HepG2 (cell line): ENCODE measurements around the gene MAPK7.

Source experiments
- CTCF ChIP-seq: sonication (generic); formaldehyde crosslinking; IDR thresholded peaks from 2 replicates; pipeline ENCODE4 v1.5.0; 2020; ENCODE audit warnings: mild to moderate bottlenecking, missing genetic modification reagents, moderate library complexity
- EZH2 ChIP-seq: conservative IDR thresholded peaks from 2 replicates; pipeline ENCODE4 v1.6.1; 2012; ENCODE audit warnings: mild to moderate bottlenecking, low read depth, low read length, moderate library complexity
- FOXA1 ChIP-seq, 2 experiments: fragments of 450-650 bp in 1 of 2; sonication (generic) in 1 of 2; formaldehyde crosslinking in 1 of 2; IDR thresholded peaks; 2 replicates each; pipeline versions ENCODE4 v1.4.0 to v1.6.1; 2016 to 2020; ENCODE audit warnings: missing genetic modification reagents in 1 of 2
- FOXM1 ChIP-seq: sonication (generic); formaldehyde crosslinking; IDR thresholded peaks from 2 replicates; pipeline ENCODE4 v1.5.0; 2020; ENCODE audit warnings: missing genetic modification reagents
- ISX ChIP-seq: sonication (generic); formaldehyde crosslinking; conservative IDR thresholded peaks from 2 replicates; pipeline ENCODE4 v1.5.0; 2020; ENCODE audit warnings: missing genetic modification reagents
- NFE2L2 ChIP-seq: fragments of 150-350 bp; IDR thresholded peaks from 2 replicates; pipeline ENCODE4 v1.6.1; 2014; ENCODE audit warnings: low read length
- PHF8 ChIP-seq: sonication (generic); formaldehyde crosslinking; IDR thresholded peaks from 2 replicates; pipeline ENCODE4 v1.5.0; 2020; ENCODE audit warnings: missing genetic modification reagents
- SP1 ChIP-seq, 2 experiments: fragments of 450-650 bp in 1 of 2; sonication (generic) in 1 of 2; formaldehyde crosslinking in 1 of 2; IDR thresholded peaks; 2 replicates each; pipeline versions ENCODE4 v1.4.0 to v1.6.1; 2016 to 2020; ENCODE audit warnings: missing genetic modification reagents in 1 of 2
- ZNF577 ChIP-seq: sonication (generic); formaldehyde crosslinking; IDR thresholded peaks from 2 replicates; pipeline ENCODE4 v1.4.0; 2020; ENCODE audit warnings: mild to moderate bottlenecking, low read depth, missing genetic modification reagents, borderline replicate concordance
- ZNF615 ChIP-seq: sonication (generic); formaldehyde crosslinking; IDR thresholded peaks from 2 replicates; pipeline ENCODE4 v1.5.0; 2020; ENCODE audit warnings: mild to moderate bottlenecking, missing genetic modification reagents, borderline replicate concordance

- TF ChIP-seq ZNF577 (CRISPR knock-in tag) (no peak), CTCF (no peak), SP1 (IDR thresholded peaks at IDR 0.05) (no peak), SP1 (CRISPR knock-in tag; IDR thresholded peaks at IDR 0.05) (no peak), ISX (CRISPR knock-in tag) (no peak), NFE2L2 (no peak), EZH2 (no peak), FOXA1 (IDR thresholded peaks at IDR 0.05) (no peak), FOXA1 (CRISPR knock-in tag; IDR thresholded peaks at IDR 0.05) (no peak), ZNF615 (no peak), FOXM1 (CRISPR knock-in tag) (no peak), PHF8 (no peak)
Measured at GRCh38 chr17:19403021-19403420, 24.7 kb downstream of the MAPK7 start.
